IMR-90 (cell line): Measurements from ENCODE around the gene GLS2. TPM values are rescaled to one million over a fixed set of nuclear protein-coding genes. Genes with fewer than 3 reads are reported as not detected.

Source experiments
- ATAC-seq: fragments of 200-7000 bp; cut with Tn5 transposase; 2 replicates; pipeline ENCODE4 v1.9.1; 2020; ENCODE audit warnings: low read depth, mild to moderate bottlenecking, moderate library complexity
- BruUV-seq: library from RNA; stranded (reverse); fragments of 400-500 nt; replicated peaks from 2 replicates; lab custom pipeline; 2021; lab: Mats Ljungman, UMichigan
- CTCF ChIA-PET: fragments of 300-600 bp; formaldehyde crosslinking; extraction: SDS; loops from one replicate; lab custom pipeline; 2021; ENCODE audit warnings: antibody characterized with exemption; lab: Yijun Ruan, JAX
- POLR2A ChIA-PET: fragments of 300-600 bp; sonication (Branson Sonifier 250); formaldehyde crosslinking; loops from one replicate; lab custom pipeline; 2022; ENCODE audit warnings: antibody characterized with exemption; ENCODE audit not compliant: unreplicated experiment; lab: Charles Lee
- DNase-seq: peaks from one replicate; pipeline ENCODE4 v3.0.0; 2013
- H2AFZ ChIP-seq: replicated peaks from 2 replicates; pipeline ENCODE3; 2013; ENCODE audit warnings: low read length, mild to moderate bottlenecking; ENCODE audit not compliant: poor library complexity
- H2AK5ac ChIP-seq: 2 replicates; pipeline ENCODE4 v1.6.1; 2013; ENCODE audit warnings: low read depth, low read length, inconsistent platforms
- H2AK9ac ChIP-seq: replicated peaks from 2 replicates; pipeline ENCODE3; 2013; ENCODE audit warnings: mild to moderate bottlenecking, low read depth, low read length, moderate library complexity; ENCODE audit not compliant: poor library complexity
- H2BK120ac ChIP-seq: 2 replicates; pipeline ENCODE4 v1.6.1; 2013; ENCODE audit warnings: low read depth, low read length, inconsistent platforms
- H2BK15ac ChIP-seq: 3 replicates; pipeline ENCODE4 v1.6.1; 2013; ENCODE audit warnings: low read depth, low read length, inconsistent platforms
- H2BK20ac ChIP-seq: 2 replicates; pipeline ENCODE4 v1.6.1; 2013; ENCODE audit warnings: low read depth, mild to moderate bottlenecking, inconsistent platforms, low read length, moderate library complexity
- H2BK5ac ChIP-seq: 2 replicates; pipeline ENCODE4 v1.6.1; 2013; ENCODE audit warnings: mild to moderate bottlenecking, low read depth, low read length, inconsistent platforms; ENCODE audit not compliant: poor library complexity, severe bottlenecking
- H3K14ac ChIP-seq: replicated peaks from 2 replicates; pipeline ENCODE4 v1.6.1; 2013; ENCODE audit warnings: low read depth, low read length, inconsistent platforms
- H3K18ac ChIP-seq: 2 replicates; pipeline ENCODE4 v1.6.1; 2013; ENCODE audit warnings: low read depth, low read length, control low read depth
- H3K23ac ChIP-seq: 2 replicates; pipeline ENCODE4 v1.6.1; 2013; ENCODE audit warnings: low read depth, low read length, inconsistent platforms
- H3K27ac ChIP-seq: 2 replicates; pipeline ENCODE4 v1.5.1; 2013; ENCODE audit warnings: mild to moderate bottlenecking, control low read depth, low read length; ENCODE audit not compliant: insufficient read depth
- H3K27me3 ChIP-seq: 2 replicates; pipeline ENCODE4 v1.6.1; 2013; ENCODE audit warnings: low read length; ENCODE audit not compliant: control insufficient read depth, insufficient read depth
- H3K36me3 ChIP-seq: 2 replicates; pipeline ENCODE4 v1.6.1; 2013; ENCODE audit warnings: low read length, mixed read lengths; ENCODE audit not compliant: control insufficient read depth, insufficient read depth
- H3K4ac ChIP-seq: 2 replicates; pipeline ENCODE4 v1.6.1; 2013; ENCODE audit warnings: low read depth, low read length, inconsistent platforms
- H3K4me1 ChIP-seq: 2 replicates; pipeline ENCODE4 v1.6.1; 2013; ENCODE audit warnings: low read length, mixed read lengths; ENCODE audit not compliant: control insufficient read depth, insufficient read depth
- H3K4me2 ChIP-seq: 2 replicates; pipeline ENCODE4 v1.6.1; 2013; ENCODE audit warnings: low read depth, mild to moderate bottlenecking, control low read depth, low read length, moderate library complexity
- H3K4me3 ChIP-seq: 2 replicates; pipeline ENCODE4 v1.5.1; 2013; ENCODE audit warnings: low read depth, mild to moderate bottlenecking, control low read depth, low read length, moderate library complexity; ENCODE audit not compliant: insufficient read depth
- H3K56ac ChIP-seq: 2 replicates; pipeline ENCODE4 v1.6.1; 2013; ENCODE audit warnings: low read length, inconsistent platforms; ENCODE audit not compliant: insufficient read depth; ENCODE audit errors: extremely low read depth
- H3K79me1 ChIP-seq, 2 experiments: 2 replicates each; pipeline ENCODE4 v1.6.1; 2013; ENCODE audit warnings: low read length in 2 of 2, inconsistent platforms in 1 of 2, low read depth in 1 of 2
- H3K9ac ChIP-seq: 2 replicates; pipeline ENCODE4 v1.6.1; 2013; ENCODE audit warnings: low read depth, low read length, control low read depth
- H3K9me1 ChIP-seq: 2 replicates; pipeline ENCODE4 v1.6.1; 2013; ENCODE audit warnings: low read length, inconsistent platforms; ENCODE audit not compliant: insufficient read depth
- H3K9me3 ChIP-seq: 2 replicates; pipeline ENCODE4 v1.6.1; 2013; ENCODE audit warnings: low read length; ENCODE audit not compliant: control insufficient read depth, insufficient read depth
- H4K20me1 ChIP-seq: 2 replicates; pipeline ENCODE4 v1.6.1; 2013; ENCODE audit warnings: low read length, inconsistent platforms; ENCODE audit not compliant: insufficient read depth
- H4K5ac ChIP-seq: 2 replicates; pipeline ENCODE4 v1.6.1; 2013; ENCODE audit warnings: mild to moderate bottlenecking, low read depth, low read length, control low read depth
- H4K8ac ChIP-seq, 2 experiments: 2 replicates each; pipeline ENCODE4 v1.6.1; 2013; ENCODE audit warnings: low read depth in 2 of 2, low read length in 2 of 2, control low read depth in 1 of 2, inconsistent platforms in 1 of 2
- H4K91ac ChIP-seq: 2 replicates; pipeline ENCODE4 v1.6.1; 2013; ENCODE audit warnings: low read depth, low read length, inconsistent platforms; ENCODE audit not compliant: insufficient read depth
- CEBPB ChIP-seq: IDR thresholded peaks from 2 replicates; pipeline ENCODE4 v1.6.1; 2012; ENCODE audit warnings: low read depth, low read length, improper control_type of control experiment
- CHD1 ChIP-seq: IDR thresholded peaks from 2 replicates; pipeline ENCODE4 v1.6.1; 2012; ENCODE audit warnings: low read depth, low read length, improper control_type of control experiment
- MAZ ChIP-seq: IDR thresholded peaks from 2 replicates; pipeline ENCODE4 v1.6.1; 2012; ENCODE audit warnings: low read depth, mild to moderate bottlenecking, low read length, improper control_type of control experiment, moderate library complexity, borderline replicate concordance
- RAD21 ChIP-seq: IDR thresholded peaks from 2 replicates; pipeline ENCODE4 v1.6.1; 2012; ENCODE audit warnings: low read length, improper control_type of control experiment
- RCOR1 ChIP-seq: IDR thresholded peaks from 2 replicates; pipeline ENCODE4 v1.6.1; 2012; ENCODE audit warnings: mild to moderate bottlenecking, low read length, improper control_type of control experiment; ENCODE audit not compliant: insufficient replicate concordance
- SMC3 ChIP-seq: fragments of 150-350 bp; IDR thresholded peaks from 2 replicates; pipeline ENCODE4 v1.6.1; 2016; ENCODE audit warnings: low read depth, mild to moderate bottlenecking, antibody characterized with exemption, low read length, moderate library complexity
- WGBS, 2 experiments: methylation state at CpG; one replicate each; pipeline versions ENCODE4 v1.1.5 to v1.1.7; 2013; ENCODE audit warnings: missing lambda C conversion rate in 2 of 2; ENCODE audit not compliant: insufficient read length in 1 of 2; ENCODE audit errors: extremely low coverage in 2 of 2; 5-methylcytosine and 5-hydroxymethylcytosine counted together
- dilution Hi-C: fragments of 300-500 bp; cut with HindIII; formaldehyde crosslinking; loops from one replicate; pipeline ENCODE4 v1.14.3; 2018; ENCODE audit warnings: low sequenced_read_pairs; ENCODE audit not compliant: unreplicated experiment
- in situ Hi-C: fragments of 300-500 bp; cut with MboI; formaldehyde crosslinking; loops from 3 replicates; pipeline ENCODE4 v1.14.3; 2019; ENCODE audit warnings: low sequenced_read_pairs, inconsistent platforms, mixed read lengths
- intact Hi-C: fragments of 100-400 bp; cut with micrococcal nuclease; formaldehyde crosslinking; loops from 2 replicates; pipeline ENCODE4 v1.10.0; 2022
- polyA plus RNA-seq, 3 experiments: library from polyadenylated mRNA; depleted of rRNA; stranded (reverse); fragments of >200 nt; gene quantifications; 2 replicates each; pipeline ENCODE4 v1.2.3, GENCODE V29; 2012; ENCODE audit warnings: low replicate concordance in 1 of 3
- total RNA-seq: library from RNA; depleted of rRNA; stranded (reverse); fragments of >200 nt; gene quantifications from 2 replicates; pipeline ENCODE4 v1.2.3, GENCODE V29; 2012
- TF ChIP-seq, protein P1 (sequence below): fragments of 150-350 bp; IDR thresholded peaks from 2 replicates; pipeline ENCODE4 v1.6.1; 2016; ENCODE audit warnings: low read depth, mild to moderate bottlenecking, low read length, moderate library complexity, borderline replicate concordance
- TF ChIP-seq, protein P2 (sequence below): conservative IDR thresholded peaks from 2 replicates; pipeline ENCODE4 v1.5.1; 2012; ENCODE audit warnings: mild to moderate bottlenecking, low read depth, low read length, improper control_type of control experiment
- TF ChIP-seq, protein P3 (sequence below): fragments of 150-350 bp; IDR thresholded peaks from 2 replicates; pipeline ENCODE4 v1.6.1; 2017; ENCODE audit warnings: mild to moderate bottlenecking, antibody characterized with exemption, low read length, low read depth

The GLS2 gene
- total and polyA plus RNA-seq, 2 of the 4 experiments (the other 2 are of a cell fraction) = 0.21 to 0.36 TPM

DNA sequence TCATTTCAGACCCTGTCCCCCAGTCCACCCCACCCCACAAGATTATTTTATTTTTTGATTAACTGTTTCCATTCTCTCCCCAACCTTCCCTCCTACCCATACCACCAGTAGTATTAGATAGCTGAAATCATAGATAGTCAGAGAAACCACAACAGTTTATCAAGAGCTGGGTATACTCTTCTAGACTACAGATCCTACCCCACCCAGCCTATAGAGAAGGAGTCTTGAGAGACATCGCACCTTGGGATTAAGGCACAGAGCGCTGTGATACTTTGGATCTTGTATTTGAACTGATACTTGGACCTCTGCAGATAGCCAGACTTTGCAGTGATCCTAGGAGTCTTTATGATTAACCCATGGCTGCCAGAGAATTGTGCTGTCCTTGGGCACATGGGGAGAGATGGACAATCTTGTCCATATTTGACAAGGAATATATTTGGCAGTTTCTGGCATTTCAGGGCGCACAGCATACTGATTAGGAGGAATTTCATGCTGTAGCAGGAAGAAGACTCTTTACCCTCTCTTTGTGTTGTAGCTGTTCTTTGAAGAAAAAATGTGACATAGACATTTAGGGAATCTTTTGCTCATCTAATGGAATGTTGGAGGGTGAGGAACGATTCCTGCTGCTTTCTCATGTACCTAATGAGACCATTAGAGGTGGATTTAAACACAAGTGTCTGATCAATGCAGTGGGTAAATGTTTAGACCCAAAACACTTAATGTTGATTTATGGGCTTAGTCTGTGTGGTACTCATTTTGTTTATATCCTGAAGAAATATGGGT lies 34.6 kb upstream of the GLS2 start (continued):
- no peak for TF ChIP-seq CHD1
- no peak for TF ChIP-seq SMC3

DNA sequence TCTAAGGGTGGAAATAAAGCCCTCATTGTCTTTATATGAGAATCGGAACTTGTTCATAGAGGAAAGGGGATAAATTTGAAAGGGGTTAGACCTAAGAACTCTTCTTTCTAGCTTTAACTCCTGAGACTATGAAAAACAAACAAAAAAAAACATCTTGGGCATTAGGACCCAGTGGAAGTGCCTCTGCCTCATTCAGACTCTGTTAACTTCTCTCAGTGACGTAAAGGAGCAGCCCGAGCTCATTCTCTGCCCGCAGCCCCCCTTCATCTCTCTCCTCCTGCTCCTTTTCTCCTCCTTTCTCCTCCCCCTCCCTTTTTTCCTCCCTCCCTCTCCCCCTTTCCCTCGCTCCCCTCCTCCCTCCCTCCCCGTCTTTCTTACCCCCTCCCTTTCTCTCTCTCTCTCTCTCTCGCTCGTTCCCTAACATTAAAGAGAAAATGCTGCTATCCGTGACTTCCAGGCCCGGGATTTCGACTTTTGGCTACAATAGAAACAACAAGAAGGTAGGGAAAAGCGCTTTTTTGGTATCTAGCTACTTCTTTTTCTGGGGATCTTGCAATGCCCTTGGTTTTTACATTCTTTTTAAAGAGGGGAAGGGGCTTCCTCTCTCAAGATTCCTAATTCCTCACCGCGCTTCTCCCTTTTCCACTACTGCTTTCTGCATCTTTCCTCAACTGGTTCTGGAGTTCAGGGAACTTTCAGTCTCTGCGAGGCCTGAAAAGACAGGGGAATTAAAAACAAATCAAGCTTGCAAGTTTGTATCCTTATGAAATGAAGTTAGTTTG lies 33.8 kb upstream of the GLS2 start, which contains the start of gene RBMS2:
Gene RBMS2 (plus strand): TSS at position 231 of the 782 bp plus-strand sequence. CDS start 204 bp downstream, at position 435.
- Histone ChIP-seq H3K9me3 (no peaks in the 10 kb centered on the region), H3K4me3 (peak within 1 kb of the TSS; percentile 100), H2AFZ (peak within 1 kb of the TSS; percentile 40), H2BK15ac (peak within 1 kb of the TSS; percentile 94), H2AK9ac (peak within 1 kb of the TSS; percentile 99), H2BK5ac (peak within 1 kb of the TSS; percentile 100), H4K91ac (peak within 1 kb of the TSS; percentile 98), H2BK120ac (peak within 1 kb of the TSS; percentile 94), H3K9ac (peak within 1 kb of the TSS; percentile 100), H3K14ac (peak within 1 kb of the TSS; percentile 100), H2AK5ac (peak within 1 kb of the TSS; percentile 98), H3K36me3 (peaks cover 4% of the 10 kb centered on the region), H3K18ac (peak within 1 kb of the TSS; percentile 99), H3K4me1 (peaks cover 8% of the 10 kb centered on the region), H3K23ac (peak within 1 kb of the TSS; percentile 100), H3K27ac (peak within 1 kb of the TSS; percentile 95), H3K4ac (peak within 1 kb of the TSS; percentile 99), H4K8ac (peak within 1 kb of the TSS; percentile 81 to 97), H3K9me1 (peaks cover 6% of the 10 kb centered on the region), H3K56ac (peak within 1 kb of the TSS; percentile 99), H3K27me3 (no peaks in the 10 kb centered on the region), H3K79me1 (peaks cover 0 to 24% of the 10 kb centered on the region in 2 experiments; a peak in 2 of 4 replicates), H2BK20ac (peak within 1 kb of the TSS; percentile 95), H4K5ac (peak within 1 kb of the TSS; percentile 97), H4K20me1 (no peaks in the 10 kb centered on the region; the same call in 1 of the 2 replicates), H3K4me2 (peak within 1 kb of the TSS; percentile 100)
- intact Hi-C loops (no loop called here), in situ Hi-C loops (loop anchor here (5.0 to 25.0 kb wide), 2 partner anchors 46 to 466 kb away; a partner anchor contains a TSS), dilution Hi-C loops (no loop called here)
- DNase-seq (peak; percentile 94), ATAC-seq (peak; percentile 86)
- ChIA-PET CTCF (interaction anchor here (0.5 to 1.0 kb wide), 6 partner anchors 20 to 214 kb away, joined by 3 to 9 read pairs (median 4); no protein-coding TSS in a partner anchor), POLR2A (interaction anchor here (0.8 to 1.1 kb wide), 3 partner anchors 20 to 115 kb away, joined by 3 to 5 read pairs (median 3); no protein-coding TSS in a partner anchor)
- WGBS, 2 experiments = 0% methylated on average over 4 of the region's 15 CpGs; no CpG with 5 or more reads in 1 of the 2 experiments
- BruUV-seq = TSS peak; percentile 75
- TF ChIP-seq RCOR1 (no peak), MAZ (peak; percentile 97), CEBPB (no peak), RAD21 (no peak)
- TF ChIP-seq, protein P1, sequence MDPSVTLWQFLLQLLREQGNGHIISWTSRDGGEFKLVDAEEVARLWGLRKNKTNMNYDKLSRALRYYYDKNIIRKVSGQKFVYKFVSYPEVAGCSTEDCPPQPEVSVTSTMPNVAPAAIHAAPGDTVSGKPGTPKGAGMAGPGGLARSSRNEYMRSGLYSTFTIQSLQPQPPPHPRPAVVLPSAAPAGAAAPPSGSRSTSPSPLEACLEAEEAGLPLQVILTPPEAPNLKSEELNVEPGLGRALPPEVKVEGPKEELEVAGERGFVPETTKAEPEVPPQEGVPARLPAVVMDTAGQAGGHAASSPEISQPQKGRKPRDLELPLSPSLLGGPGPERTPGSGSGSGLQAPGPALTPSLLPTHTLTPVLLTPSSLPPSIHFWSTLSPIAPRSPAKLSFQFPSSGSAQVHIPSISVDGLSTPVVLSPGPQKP = no peak
- TF ChIP-seq, protein P2, sequence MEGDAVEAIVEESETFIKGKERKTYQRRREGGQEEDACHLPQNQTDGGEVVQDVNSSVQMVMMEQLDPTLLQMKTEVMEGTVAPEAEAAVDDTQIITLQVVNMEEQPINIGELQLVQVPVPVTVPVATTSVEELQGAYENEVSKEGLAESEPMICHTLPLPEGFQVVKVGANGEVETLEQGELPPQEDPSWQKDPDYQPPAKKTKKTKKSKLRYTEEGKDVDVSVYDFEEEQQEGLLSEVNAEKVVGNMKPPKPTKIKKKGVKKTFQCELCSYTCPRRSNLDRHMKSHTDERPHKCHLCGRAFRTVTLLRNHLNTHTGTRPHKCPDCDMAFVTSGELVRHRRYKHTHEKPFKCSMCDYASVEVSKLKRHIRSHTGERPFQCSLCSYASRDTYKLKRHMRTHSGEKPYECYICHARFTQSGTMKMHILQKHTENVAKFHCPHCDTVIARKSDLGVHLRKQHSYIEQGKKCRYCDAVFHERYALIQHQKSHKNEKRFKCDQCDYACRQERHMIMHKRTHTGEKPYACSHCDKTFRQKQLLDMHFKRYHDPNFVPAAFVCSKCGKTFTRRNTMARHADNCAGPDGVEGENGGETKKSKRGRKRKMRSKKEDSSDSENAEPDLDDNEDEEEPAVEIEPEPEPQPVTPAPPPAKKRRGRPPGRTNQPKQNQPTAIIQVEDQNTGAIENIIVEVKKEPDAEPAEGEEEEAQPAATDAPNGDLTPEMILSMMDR = no peak
- TF ChIP-seq, protein P3, sequence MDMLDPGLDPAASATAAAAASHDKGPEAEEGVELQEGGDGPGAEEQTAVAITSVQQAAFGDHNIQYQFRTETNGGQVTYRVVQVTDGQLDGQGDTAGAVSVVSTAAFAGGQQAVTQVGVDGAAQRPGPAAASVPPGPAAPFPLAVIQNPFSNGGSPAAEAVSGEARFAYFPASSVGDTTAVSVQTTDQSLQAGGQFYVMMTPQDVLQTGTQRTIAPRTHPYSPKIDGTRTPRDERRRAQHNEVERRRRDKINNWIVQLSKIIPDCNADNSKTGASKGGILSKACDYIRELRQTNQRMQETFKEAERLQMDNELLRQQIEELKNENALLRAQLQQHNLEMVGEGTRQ = no peak
